ENCODE data around the gene TMEM117. TPM values are rescaled to one million over a fixed set of nuclear protein-coding genes. Genes with fewer than 3 reads are reported as not detected.

The TMEM117 gene
- total RNA-seq, 1 donor from 2014 or later, result not detected

DNA sequence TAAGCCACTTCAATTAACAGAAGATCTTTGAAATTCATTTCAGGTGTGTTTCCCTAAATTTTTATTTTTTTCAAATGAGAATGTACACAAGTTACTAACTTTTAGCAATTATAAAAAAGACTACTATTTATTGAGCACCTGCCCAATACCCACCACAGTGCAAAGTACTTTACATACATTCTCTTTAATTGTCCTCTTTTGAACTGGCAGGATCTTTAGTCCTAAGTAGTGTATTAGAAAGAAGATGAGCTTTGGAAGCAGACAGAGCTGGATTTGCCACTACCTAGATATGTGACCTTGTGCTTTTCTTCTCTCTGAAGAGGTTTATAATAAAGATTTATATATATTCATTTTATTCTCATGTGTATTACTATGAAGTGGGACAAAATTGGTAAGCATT, 63.7 kb downstream of the TMEM117 start:
- Mint-ChIP-seq H3K4me3 (ENCODE audit: unreplicated experiment) (no peak overlapping the region), H3K4me1 (ENCODE audit: low read depth, unreplicated experiment) (no peaks in the 10 kb centered on the region), H3K27ac (ENCODE audit: unreplicated experiment) (no peak overlapping the region), H3K9me3 (ENCODE audit: unreplicated experiment) (no peaks in the 10 kb centered on the region), H3K27me3 (ENCODE audit: unreplicated experiment) (peaks cover 1% of the 10 kb centered on the region), H3K36me3 (ENCODE audit: unreplicated experiment) (no peaks in the 10 kb centered on the region)
- no peak for DNase-seq
- TF ChIP-seq, protein P1, sequence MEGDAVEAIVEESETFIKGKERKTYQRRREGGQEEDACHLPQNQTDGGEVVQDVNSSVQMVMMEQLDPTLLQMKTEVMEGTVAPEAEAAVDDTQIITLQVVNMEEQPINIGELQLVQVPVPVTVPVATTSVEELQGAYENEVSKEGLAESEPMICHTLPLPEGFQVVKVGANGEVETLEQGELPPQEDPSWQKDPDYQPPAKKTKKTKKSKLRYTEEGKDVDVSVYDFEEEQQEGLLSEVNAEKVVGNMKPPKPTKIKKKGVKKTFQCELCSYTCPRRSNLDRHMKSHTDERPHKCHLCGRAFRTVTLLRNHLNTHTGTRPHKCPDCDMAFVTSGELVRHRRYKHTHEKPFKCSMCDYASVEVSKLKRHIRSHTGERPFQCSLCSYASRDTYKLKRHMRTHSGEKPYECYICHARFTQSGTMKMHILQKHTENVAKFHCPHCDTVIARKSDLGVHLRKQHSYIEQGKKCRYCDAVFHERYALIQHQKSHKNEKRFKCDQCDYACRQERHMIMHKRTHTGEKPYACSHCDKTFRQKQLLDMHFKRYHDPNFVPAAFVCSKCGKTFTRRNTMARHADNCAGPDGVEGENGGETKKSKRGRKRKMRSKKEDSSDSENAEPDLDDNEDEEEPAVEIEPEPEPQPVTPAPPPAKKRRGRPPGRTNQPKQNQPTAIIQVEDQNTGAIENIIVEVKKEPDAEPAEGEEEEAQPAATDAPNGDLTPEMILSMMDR (IDR thresholded peaks at IDR 0.05; ENCODE audit: partially characterized antibody, unreplicated experiment), result no peak

DNA sequence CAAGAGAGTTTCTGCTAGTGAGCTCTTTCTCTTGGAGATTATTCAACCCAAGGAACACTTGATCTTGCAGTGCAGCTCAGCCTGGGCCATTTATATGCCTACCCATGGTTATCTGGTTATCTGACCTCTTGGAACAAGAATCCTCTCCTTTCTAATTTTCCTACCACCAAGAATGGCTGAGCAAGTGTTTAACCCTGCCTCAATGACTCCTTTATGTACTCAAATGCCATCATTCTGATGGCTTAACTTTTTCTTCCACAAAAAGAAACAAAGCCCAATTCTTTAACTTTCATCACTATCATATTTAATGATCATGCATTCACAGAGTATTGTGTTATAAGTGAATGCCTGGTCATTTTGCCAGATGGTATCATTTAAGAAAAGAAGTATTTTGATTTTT, 67.8 kb downstream of the TMEM117 start:
- Mint-ChIP-seq H3K4me1 (ENCODE audit: low read depth, unreplicated experiment) (no peaks in the 10 kb centered on the region), H3K4me3 (ENCODE audit: unreplicated experiment) (no peak overlapping the region), H3K36me3 (ENCODE audit: unreplicated experiment) (no peaks in the 10 kb centered on the region), H3K9me3 (ENCODE audit: unreplicated experiment) (no peaks in the 10 kb centered on the region), H3K27me3 (ENCODE audit: unreplicated experiment) (no peaks in the 10 kb centered on the region), H3K27ac (ENCODE audit: unreplicated experiment) (no peak overlapping the region)
- TF ChIP-seq, protein P1 (IDR thresholded peaks at IDR 0.05; ENCODE audit: partially characterized antibody, unreplicated experiment), result no peak
- no peak for DNase-seq

DNA sequence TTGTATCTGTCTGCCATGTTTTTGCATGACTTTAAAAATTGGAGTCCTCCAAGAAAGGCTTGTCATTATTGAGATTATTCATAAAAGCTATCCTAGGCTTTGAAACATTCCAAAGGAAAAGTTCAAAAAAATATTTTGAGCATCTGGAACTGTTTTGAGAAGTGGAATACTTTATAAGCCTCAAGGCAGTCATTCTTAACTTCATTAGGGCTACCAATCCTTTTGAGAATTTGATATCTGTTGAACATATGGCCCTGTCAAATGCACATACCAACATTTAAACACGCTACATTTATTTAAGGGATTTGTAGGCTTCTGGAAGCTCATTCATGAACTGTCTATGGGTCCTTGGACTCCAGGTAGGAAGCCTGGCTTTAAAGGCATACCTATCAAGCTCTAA, 77.0 kb downstream of the TMEM117 start:
- H3K27ac Mint-ChIP-seq (ENCODE audit: unreplicated experiment), result no peak overlapping the region
- no peaks in the 10 kb centered on the region for H3K27me3 Mint-ChIP-seq (ENCODE audit: unreplicated experiment)
- no peak for DNase-seq
- no peaks in the 10 kb centered on the region for H3K4me1 Mint-ChIP-seq (ENCODE audit: low read depth, unreplicated experiment)
- H3K36me3 Mint-ChIP-seq (ENCODE audit: unreplicated experiment), result no peaks in the 10 kb centered on the region
- H3K9me3 Mint-ChIP-seq (ENCODE audit: unreplicated experiment), result peaks cover 2% of the 10 kb centered on the region
- H3K4me3 Mint-ChIP-seq (ENCODE audit: unreplicated experiment), result no peak overlapping the region
- TF ChIP-seq, protein P1 (IDR thresholded peaks at IDR 0.05; ENCODE audit: partially characterized antibody, unreplicated experiment), result no peak

DNA sequence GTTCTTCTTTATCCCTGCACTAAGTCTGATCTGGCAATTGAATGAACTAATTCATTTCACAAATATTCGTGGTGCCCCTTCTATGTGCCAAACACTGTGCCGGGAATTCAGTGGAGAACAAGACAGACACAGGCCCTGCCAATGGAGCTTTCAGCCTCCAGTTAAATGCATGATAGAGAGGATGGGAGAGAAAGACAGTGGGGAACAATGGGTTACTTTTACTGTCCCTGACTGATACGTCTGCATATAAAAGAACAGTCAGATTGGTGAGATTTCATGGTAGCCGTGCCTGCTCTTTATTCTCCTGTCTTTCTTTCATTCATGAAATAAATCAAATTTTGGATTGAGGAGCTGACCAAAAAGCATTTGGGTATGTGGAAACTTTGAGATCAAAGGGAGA, 78.5 kb downstream of the TMEM117 start:
- H3K4me1 Mint-ChIP-seq (ENCODE audit: low read depth, unreplicated experiment), result no peaks in the 10 kb centered on the region
- no peak overlapping the region for H3K27ac Mint-ChIP-seq (ENCODE audit: unreplicated experiment)
- TF ChIP-seq, protein P1 (IDR thresholded peaks at IDR 0.05; ENCODE audit: partially characterized antibody, unreplicated experiment), result no peak
- no peak overlapping the region for H3K4me3 Mint-ChIP-seq (ENCODE audit: unreplicated experiment)
- H3K27me3 Mint-ChIP-seq (ENCODE audit: unreplicated experiment), result no peaks in the 10 kb centered on the region
- H3K9me3 Mint-ChIP-seq (ENCODE audit: unreplicated experiment), result peaks cover 2% of the 10 kb centered on the region
- no peak for DNase-seq
- no peaks in the 10 kb centered on the region for H3K36me3 Mint-ChIP-seq (ENCODE audit: unreplicated experiment)

DNA sequence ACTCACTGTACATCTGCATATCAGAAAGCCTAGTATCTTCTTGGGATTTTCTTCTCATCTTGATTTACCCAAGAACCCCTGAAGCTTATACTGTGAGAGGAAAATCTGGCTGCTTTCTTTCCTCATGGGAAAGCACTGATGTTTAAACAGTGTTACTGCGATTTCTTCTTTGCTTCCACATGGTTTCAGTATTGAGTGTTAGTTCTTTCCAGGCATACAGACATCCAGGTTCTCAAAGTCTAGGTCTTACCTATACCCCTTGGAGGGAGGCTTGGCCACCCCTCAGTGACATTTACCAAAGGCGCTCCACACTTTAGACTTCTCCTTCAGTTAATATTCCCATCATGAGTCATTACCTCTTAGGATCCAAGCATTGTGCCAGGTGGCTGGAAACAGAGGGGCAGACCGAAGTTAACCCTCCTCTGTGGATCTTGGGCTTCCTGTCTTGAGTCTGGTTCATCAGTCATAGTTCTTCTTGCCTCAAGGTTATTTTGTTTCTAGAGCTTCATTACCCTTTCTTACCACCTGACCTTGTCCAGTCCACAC, 79.1 kb downstream of the TMEM117 start:
- TF ChIP-seq, protein P1 (IDR thresholded peaks at IDR 0.05; ENCODE audit: partially characterized antibody, unreplicated experiment), result no peak
- Mint-ChIP-seq H3K36me3 (ENCODE audit: unreplicated experiment) (no peaks in the 10 kb centered on the region), H3K4me3 (ENCODE audit: unreplicated experiment) (no peak overlapping the region), H3K27me3 (ENCODE audit: unreplicated experiment) (no peaks in the 10 kb centered on the region), H3K9me3 (ENCODE audit: unreplicated experiment) (no peaks in the 10 kb centered on the region), H3K27ac (ENCODE audit: unreplicated experiment) (no peak overlapping the region), H3K4me1 (ENCODE audit: low read depth, unreplicated experiment) (no peaks in the 10 kb centered on the region)
- DNase-seq, result no peak

All from glutamatergic neuron (in vitro differentiated cells).